ENCODE results near the gene PHAF1.

DNA sequence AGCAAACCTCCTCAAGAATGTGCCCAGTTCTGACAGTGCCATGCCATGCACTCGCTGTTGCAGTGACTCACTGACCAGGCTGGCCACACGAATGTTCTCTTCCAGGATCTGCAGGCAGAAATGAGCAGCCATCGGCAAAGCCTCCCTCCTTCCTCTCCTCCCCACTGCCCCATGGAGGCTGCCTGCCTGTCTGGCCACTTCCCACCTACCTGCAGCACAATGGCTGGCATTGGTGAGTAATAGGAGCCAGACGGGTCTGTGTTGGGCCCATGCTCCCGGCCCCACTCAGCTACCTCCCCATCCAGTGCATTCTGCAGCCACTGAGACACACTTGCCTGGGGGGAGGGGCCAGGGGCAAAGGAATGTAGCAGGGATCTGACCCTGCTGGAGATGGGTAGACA lies 76.8 kb downstream of the PHAF1 start:
- TF ChIP-seq, protein P1, sequence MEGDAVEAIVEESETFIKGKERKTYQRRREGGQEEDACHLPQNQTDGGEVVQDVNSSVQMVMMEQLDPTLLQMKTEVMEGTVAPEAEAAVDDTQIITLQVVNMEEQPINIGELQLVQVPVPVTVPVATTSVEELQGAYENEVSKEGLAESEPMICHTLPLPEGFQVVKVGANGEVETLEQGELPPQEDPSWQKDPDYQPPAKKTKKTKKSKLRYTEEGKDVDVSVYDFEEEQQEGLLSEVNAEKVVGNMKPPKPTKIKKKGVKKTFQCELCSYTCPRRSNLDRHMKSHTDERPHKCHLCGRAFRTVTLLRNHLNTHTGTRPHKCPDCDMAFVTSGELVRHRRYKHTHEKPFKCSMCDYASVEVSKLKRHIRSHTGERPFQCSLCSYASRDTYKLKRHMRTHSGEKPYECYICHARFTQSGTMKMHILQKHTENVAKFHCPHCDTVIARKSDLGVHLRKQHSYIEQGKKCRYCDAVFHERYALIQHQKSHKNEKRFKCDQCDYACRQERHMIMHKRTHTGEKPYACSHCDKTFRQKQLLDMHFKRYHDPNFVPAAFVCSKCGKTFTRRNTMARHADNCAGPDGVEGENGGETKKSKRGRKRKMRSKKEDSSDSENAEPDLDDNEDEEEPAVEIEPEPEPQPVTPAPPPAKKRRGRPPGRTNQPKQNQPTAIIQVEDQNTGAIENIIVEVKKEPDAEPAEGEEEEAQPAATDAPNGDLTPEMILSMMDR (IDR thresholded peaks at IDR 0.05), result no peak
- TF ChIP-seq EZH2 (IDR thresholded peaks at IDR 0.05) (no peak), EZH2phosphoT487 (IDR thresholded peaks at IDR 0.05) (no peak)
